CD4-positive, alpha-beta T cell treated with Interleukin-10 for 1 hour (primary cell): ENCODE data around the gene SLC25A13.
A peak's percentile ranks its signal among the peaks of the same experiment; 100 is the strongest.
"Not testable (repeated sequence)": the region's sequence is repeated elsewhere in the genome, so short reads cannot be mapped to it uniquely, and the experiment has no call there.

Experiments
- DNase-seq: peaks from one replicate; pipeline ENCODE4 v3.0.0-alpha.2; 2020

The SLC25A13 gene

DNA sequence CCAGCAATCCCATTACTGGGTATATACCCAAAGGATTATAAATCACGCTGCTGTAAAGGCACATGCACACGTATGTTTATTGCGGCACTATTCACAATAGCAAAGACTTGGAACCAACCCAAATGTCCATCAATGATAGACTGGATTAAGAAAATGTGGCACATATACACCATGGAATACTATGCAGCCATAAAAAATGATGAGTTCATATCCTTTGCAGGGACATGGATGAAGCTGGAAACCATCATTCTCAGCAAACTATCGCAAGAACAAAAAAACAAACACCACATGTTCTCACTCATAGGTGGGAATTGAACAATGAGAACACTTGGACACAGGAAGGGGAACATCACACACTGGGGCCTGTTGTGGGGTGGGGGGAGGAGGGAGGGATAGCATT lies 28.0 kb downstream of the SLC25A13 start:
- DNase-seq = not testable (repeated sequence)

- no peak for DNase-seq
Observed at GRCh38 chr7:96287559-96287958, 34.3 kb downstream of the SLC25A13 start.

DNA sequence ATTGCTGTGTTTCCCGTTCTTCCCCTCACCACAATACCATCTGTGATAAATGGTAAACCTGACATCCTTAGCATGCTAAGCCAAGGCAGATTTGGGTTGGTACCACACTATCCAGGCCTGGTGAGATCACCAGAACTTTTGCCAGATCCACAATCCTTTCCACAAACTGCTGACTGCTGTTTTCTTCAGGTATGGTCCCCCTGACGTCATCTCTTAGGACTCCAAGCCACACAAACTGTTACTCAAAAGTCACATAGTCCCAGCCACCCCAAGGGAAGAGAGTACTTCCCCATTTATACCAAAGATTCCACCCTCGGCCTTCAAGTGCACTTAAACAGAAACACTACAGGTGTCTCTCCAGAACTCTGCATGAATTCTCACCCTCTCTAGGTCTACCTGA lies 34.8 kb downstream of the SLC25A13 start:
- DNase-seq = no peak

DNA sequence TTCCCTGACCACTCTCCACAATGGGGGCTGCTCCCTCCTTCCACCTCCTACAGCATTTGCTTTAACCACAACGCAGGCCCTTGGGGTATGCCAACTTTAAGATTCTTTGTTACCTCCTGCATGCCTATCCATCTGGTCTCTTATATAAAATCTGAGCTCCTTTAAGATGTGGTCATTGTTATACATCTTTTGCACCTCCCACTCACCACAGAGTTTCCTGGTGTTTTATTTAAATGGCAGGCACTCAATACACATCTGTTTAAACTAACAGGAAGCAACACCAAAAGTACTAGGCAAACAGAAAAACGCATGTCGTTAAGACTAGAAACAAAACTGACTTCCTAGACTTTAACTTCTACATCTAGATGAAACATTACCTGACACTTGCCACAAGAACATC lies 36.3 kb downstream of the SLC25A13 start:
- peak; percentile 67 for DNase-seq

GRCh38 chr7:96284835-96285234 lies 37.1 kb downstream of the SLC25A13 start:
- DNase-seq = no peak

DNA sequence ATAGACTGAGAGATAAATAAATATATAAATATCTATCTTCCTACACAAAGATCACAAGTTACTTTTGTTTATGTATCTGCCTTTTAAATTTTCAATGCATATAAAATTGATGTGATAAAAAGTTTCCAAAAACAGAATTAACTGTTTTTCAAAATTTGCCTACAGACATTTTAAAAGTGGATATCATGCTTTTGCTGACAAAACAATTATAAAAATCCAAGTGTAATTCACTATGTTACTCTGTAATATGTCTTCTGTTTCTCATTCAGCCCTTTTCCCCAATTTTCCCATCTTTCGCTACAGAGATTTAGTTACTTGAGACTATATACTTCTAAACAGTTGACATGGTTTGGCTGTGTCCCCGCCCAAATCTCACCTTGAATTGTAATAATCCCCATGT lies 37.7 kb downstream of the SLC25A13 start:
- no peak for DNase-seq

- no peak for DNase-seq
Observed at GRCh38 chr7:96282835-96283234, 39.1 kb downstream of the SLC25A13 start.

DNA sequence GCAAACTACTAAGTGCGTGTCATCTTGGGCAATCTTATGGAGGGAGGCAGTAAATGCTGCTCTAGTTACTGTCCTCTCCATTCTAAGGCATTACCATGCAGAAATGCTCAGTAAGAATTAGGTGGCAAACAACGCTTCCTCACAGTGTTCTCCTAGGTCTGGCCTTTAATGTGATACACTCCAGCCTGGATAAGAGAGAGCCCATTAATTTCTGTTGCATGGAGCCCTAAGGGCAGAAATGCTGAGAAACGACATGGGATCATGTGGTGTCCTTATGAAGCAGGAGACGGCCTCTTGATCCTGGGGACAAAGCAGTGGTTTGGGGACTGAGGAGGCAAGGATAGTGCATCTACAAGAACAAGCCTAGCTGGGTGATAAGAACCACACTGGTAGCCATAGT lies 44.0 kb downstream of the SLC25A13 start:
- DNase-seq = no peak

GRCh38 chr7:96276019-96276418 lies 45.9 kb downstream of the SLC25A13 start:
- DNase-seq = no peak

- DNase-seq = no peak
Observed at GRCh38 chr7:96273716-96274115, 48.2 kb downstream of the SLC25A13 start.

- DNase-seq = no peak
Observed at GRCh38 chr7:96269246-96269994, 52.5 kb downstream of the SLC25A13 start.

DNA sequence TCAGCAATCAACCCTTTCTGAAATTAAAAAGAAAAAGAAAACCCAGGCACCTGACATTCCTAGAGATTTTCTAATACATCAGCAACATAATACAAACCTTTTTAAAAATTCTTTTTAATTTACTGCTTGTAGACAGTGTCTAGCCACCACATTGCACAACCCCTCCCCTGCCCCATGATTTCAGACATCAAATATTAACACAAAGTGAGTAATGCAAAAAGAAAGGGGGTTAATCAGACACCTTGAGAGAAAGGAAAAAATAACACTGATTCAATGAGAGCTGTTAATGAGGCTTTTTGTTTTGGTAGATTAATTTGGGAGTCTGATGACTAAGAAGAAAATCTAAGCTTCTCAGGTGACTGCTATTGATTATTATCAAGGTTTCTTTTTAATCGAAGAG lies 55.3 kb downstream of the SLC25A13 start:
- DNase-seq = no peak

- no peak for DNase-seq
Observed at GRCh38 chr7:96266015-96266414, 55.9 kb downstream of the SLC25A13 start.

DNA sequence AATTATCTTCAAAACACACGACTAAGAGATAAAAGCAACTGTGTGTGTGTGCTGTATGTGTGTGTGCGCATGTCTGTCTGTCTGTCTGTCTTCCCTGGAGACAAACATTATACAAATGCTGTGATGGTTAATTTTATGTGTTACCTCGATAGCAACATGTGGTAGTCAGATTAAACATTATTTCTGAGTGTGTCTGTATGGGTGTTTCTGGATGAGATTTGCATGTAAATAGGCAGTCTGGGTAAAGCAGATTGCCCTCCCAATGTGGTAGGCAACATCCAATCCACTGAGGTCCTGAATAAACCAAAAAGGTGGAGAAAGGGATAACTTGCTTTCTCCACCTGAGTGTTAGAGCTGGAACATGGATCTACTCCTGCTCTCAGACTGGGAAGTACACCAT lies 67.9 kb downstream of the SLC25A13 start:
- no peak for DNase-seq

GRCh38 chr7:96253441-96253840 lies 68.5 kb downstream of the SLC25A13 start:
- DNase-seq = no peak

DNA sequence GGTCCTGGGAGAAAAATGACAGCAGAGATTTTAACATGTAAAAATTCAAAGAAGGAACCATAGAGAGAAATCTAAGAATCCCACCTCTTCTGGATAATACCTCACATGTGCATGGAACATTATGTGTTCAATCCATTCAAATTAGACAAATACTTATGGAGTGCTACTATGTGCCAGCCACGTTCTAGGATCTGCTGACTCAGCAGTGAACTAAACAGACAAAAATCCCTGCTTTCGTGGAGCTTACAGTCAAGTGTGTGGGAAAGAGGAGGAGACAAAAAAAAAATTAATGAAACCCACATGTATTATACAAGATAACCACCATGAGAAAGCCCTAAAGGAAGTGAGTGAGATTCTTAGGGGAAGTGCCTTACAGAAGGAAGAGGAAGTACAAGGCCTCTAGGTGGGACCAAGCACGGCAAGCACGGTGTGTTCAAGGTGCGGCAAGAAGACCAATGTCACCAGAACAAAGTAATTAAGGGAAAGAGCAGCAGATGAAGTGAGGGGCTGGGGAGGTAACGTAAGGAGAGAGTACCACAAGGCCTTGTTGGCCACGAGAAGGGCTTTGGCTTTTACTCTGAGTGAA lies 71.0 kb downstream of the SLC25A13 start:
- no peak for DNase-seq

GRCh38 chr7:96248405-96248804 lies 73.5 kb downstream of the SLC25A13 start:
- DNase-seq = no peak

DNA sequence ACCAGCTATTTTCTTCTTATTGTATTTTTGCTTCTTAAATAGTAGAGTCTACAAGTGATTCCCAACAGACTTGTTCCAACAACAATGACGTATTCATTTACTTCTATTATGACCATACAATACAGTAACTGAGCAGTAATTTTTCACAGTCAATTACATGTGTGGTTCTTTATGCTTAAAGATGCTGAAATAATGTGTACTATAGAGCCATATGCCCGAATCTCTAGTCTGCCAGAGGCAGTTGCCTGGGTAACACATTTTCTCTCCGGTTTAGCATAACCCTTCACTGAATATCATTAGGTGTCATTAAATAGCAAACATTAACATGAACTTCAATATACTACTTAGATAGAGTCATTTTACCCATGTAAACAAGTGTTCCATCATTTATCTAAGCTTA lies 75.0 kb downstream of the SLC25A13 start:
- no peak for DNase-seq

DNA sequence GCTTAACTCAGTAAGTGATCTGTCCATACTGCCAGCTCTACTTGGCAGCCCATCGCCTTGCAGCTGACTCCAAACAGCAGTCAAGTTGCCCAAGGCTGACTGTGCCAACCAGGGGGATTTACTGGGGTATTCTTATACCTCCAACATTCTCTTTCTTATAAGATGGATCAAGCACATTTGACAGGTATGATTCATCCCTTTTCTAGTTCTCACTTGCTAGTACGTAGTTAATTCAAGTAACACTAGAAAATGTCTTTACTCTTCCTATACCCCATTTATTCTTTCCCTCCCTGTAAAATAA lies 77.0 kb downstream of the SLC25A13 start:
- no peak for DNase-seq

DNA sequence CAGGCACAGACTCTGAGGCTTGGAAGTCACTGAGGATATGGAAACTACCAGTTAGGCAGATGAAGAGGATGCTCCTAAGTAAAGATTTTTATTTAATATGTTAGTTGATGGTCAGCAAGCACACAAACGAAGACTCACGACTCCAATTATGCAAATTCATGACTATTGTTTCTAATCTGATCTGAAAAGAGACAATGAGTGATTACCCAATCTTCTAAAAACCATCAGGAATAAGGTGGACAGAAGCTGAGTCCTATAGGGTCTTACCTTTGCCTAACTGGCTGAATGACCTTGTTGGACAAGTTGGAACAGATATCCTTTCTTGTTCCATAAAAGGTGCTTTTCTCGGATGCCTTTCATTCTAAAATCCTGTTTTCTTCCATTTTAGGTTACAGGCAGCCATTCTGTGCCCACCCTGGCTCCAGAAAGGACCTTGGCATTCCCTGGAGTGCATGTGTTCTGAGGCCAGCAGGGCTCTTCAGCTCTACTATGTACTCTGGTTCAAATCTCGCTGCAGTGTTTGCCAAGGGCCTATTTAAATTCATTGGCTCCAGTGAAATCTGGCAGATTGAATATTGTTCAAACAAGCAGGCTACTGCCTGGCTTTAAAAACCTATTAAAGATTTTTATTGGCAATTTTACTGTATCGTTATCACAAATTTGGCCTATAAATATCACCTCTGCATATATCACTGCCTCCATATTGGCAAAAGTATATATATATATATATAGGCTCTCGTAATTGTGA lies 77.5 kb downstream of the SLC25A13 start:
- DNase-seq = no peak

- no peak for DNase-seq
Observed at GRCh38 chr7:96243241-96243640, 78.7 kb downstream of the SLC25A13 start.

DNA sequence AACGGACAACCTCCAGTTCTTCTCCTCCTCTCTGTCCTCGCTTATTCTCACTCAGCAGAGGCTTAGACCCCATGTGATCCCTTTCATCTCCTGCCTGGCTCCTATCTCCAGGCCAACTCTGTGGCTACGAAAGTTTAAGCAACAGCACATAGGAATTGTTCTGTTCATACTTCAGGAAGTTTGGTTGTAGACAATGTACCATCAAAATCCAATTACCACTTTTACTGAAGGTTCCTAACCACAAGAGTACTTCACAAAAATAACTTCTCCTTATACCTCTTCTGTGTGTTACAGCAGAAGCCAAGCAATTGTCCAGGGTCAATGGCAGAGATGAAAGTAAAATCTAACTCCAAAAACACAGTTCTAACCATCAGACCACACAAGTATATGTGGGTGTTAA lies 80.0 kb downstream of the SLC25A13 start:
- no peak for DNase-seq

GRCh38 chr7:96238976-96239766 lies 82.7 kb downstream of the SLC25A13 start:
- DNase-seq = no peak

DNA sequence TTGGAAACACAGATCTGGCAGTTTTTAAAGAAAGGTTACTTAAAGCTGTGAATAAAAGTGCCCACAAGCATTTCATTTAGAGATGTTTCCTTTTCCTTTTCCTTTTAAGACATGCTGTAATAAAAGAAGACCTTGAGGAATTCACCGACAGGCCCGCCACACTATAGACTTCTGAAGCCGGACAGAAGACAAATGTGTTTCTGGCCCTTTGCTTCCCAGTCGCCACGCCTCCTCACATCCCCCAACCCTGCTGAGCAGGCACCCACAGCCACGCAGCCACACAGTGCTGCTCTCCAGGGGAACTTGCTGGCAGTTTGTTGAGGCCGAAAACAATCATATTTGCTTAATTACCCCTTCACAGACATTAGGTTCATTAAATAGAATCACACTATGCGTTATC lies 83.4 kb downstream of the SLC25A13 start:
- DNase-seq = no peak
